Putamen (tissue), 1 donor: ENCODE data around the gene BLM.

ENCODE experiments used
- DNase-seq: peaks from one replicate; pipeline ENCODE4 v3.0.0-alpha.2; 2016; ENCODE audit warnings: low spot score

The BLM gene

DNA sequence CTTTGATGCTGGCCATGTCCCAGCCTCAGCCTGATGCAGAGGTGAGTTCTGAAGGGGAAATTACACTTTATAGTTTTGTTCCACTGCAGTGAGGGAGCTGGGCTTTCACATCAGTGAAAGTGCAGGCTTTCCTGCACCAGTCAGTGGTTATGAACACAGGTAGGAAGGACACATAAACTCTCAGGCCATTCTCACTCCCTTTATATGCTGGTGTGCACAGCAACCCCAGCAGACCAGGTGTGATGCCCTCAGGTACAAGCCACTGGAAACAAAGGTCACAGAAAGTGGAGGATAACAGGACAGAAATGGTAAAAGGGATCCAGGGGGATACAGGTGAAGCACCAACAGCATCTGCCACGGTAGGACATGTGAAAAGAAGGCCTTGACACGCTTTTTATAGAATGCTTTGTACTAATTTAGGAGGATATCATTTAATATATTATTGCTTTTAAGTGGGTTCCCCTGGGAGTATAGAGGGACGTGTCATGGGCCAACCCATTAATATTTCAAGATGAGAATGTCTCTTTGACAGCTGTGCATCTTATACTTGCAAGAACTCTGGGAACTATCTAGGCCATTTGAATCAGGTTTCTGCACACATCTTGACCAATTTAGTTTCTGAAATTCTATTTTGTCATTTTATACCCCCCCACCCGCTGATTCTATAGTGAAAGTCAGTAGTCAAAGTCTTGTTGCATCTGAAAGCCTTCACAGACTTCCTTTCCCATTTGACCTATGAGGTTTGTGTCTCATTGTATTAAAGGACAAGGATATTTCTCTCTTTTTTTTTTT is 25.0 kb upstream of the BLM start:
- no peak for DNase-seq

DNA sequence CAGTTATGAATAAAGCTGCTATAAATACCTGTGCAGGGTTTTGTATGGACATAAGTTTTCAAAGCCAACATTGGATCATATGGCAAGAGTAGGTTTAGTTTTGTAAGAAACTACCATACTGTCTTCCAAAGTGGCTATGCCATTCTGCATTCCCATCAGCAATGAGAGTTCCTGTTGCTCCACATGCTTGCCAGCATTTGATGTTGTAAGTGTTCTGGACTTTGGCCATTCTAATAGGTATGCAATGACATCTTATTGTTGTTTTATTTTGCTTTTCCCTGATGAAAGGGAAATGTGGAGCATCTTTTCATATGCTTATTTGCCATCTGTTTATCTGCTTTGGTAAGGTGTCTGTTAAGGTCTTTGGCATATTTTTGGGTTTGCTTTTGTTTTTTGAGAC is 22.2 kb upstream of the BLM start:
- DNase-seq, result no peak

DNA sequence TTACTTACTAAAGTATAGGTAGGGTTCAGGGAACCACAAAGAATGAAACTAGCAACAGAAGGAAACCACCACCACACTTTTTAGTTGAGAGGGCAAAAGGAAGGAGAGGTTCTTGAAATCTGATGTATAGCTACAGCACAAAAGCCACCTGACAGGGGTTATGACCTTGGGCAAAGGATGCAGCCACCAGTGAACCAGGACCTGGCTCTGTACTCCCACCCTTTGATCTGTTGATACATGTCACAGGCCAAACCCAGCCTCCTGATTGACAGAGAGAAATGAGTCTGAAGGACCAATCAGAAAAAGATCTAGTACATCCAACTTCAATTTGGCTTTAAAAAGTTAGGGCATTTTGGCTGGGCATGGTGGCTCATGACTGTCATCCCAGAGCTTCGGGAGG is 20.0 kb upstream of the BLM start:
- no peak for DNase-seq

DNA sequence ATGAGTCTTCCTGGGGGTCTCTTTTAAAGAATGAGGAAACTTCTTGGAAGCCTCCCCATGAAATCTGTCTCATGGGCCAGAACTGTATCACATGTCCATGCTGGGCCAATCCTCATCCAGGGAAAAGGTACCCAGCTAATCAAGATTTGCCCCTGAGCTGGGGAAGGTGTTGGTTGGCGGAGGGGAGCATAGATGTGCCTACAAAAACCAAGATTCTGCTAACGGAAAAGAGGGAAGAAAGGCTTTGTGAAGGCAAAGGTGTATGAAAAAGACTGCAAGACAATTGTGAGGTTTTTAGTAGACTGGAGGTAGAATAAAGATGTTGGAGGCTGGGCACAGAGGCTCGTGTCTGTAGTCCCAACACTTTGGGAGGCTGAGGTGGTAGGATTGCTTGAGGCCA is 18.5 kb upstream of the BLM start:
- no peak for DNase-seq

DNA sequence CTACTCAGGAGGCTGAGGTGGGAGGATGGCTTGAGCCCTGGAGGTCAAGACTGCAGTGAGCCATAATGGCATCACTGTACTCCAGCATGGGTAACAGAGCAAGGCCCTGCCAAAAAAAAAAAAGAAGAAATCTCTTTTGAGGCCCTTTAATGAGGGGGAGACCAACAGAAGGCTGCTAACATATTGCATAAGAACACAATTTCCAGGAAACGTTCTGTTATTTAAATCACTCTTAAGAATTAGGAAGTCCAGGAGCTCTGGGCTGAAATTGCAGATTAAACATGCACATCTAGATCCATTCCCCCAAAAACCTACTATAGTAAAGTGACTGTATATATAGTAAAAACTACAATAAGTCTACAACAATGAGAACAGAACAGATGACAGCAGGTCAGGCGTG is 16.1 kb upstream of the BLM start:
- DNase-seq, result no peak

DNA sequence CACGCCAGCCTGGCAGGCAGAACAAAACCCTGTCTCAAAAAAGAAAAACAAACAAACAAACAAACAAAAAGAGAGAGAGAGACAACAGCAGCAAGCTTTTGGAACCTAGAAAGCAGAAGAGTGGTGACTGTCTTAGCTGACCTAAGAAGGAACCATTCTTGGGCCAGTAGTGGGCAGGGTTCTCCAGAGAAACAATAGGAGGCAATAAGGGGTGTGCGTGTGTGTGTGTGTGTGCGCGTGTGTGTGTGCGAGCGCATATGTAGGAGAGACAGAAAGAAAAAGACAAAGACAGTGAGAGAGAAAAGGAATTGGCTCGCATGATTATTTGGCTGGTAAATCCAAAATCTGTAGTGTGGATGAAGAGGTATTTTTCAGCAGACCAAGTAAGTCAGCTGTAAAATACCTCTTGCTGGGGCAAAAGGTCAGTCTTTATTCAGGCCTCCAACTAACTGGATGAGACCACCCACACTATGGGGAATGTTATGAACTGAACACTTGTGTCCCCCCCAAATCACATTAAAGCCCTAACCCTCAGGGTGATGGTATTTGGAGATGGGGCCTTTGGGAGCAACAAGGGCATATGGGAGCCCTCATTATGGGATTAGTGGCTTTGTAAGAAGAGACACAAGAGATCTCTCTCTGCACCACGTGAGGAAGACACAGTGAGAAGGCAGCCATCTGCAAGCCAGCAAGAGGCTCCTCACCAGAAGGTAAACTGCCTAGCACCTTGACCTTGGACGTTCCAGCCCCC is 15.1 kb upstream of the BLM start:
- no peak for DNase-seq

DNA sequence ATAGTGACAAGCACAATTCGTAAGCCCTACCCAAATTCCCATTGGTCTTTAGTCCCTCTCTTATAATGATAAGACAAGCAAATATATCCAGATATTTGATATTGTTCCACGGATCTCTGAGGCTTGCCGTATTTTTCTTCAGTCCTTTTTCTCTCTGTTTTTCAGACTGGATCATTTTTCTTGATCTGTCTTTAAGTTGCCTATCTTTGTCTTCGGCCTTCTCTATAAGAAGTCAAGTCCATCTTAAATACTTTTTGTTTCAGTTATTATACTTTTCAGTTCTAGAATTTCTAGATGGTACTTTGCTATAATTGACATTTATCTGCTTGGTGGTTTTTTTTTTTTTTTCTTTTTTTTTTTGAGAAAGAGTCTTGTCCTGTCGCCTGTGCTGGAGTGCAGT is 13.7 kb upstream of the BLM start:
- DNase-seq, result no peak

DNA sequence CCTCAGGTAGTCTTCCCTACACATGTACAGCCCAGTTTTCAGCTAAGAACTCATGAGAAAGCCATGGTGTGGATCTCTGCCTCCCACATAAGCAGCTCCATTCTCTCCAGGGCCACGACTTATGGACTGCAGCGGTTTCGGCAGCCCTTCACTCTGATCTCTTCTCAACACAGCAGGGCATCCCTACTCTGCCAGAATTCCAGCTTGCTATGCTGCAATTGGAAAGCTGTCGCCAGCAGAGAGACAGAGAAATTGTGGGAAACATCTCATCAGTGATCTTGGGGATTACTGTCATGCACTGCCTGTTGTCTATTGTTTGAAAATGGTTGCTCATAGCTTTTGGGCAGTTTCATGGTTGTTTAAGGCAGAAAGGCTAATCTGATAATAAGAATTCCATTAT is 11.9 kb upstream of the BLM start:
- DNase-seq, result no peak

DNA sequence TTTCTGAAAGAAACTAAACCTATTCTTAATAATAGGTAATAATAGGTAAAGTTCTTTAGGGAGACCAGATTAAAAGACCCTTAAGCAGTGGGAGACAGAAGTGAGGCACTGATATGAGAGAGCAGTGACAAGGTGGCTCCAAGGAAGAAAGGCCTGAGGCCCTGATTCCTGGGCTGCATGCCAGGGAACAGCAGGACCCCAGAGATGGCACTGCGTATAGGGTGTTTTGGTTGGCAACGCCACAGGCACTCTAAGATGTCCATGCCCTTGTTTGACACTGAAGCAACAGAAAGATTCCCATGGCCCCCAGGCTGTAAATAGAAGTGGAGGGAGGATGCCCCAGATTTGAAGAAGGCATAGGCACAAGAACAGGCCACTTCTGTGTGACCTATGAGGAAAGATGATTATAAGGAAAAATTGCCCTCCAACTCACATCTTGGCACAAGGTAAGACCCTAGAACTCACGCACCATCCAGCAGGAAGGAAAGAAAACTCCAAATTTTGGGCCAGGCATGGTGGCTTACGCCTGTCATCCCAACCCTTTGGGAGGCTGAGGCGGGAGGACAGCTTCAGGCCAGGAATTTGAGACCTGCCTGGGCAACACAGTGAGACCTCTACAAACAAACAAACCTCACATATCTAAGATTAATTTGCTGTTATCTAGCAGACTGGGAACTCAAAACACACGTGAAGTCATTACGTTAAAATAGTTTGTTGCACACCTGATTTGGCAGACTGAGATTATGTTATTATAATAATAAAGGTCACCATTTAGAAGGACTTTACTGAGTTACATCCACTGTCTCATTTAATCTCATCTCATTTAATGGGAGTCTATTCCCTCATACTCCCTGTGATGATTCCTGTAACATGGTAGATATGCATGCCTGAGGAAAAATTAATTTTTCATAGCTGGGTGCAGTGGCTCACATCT is 10.5 kb upstream of the BLM start:
- DNase-seq, result no peak

DNA sequence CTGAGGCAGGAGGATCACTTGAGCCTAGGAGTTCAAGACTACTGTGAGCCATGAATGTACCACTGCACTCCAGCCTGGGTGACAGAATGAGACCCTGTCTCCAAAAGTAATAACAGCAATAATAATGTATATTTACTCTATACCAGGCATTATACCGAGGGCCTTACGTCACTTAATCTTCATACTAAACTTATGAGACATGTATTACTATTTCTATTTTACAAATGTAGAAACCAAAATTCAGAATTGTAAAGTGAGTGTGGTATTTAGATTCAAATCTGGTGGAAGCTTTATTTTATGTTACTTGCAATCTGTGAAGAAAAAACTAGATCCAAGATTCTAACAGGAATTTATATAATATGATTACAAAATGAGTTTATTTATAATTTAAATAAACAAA is 9.7 kb upstream of the BLM start:
- no peak for DNase-seq

DNA sequence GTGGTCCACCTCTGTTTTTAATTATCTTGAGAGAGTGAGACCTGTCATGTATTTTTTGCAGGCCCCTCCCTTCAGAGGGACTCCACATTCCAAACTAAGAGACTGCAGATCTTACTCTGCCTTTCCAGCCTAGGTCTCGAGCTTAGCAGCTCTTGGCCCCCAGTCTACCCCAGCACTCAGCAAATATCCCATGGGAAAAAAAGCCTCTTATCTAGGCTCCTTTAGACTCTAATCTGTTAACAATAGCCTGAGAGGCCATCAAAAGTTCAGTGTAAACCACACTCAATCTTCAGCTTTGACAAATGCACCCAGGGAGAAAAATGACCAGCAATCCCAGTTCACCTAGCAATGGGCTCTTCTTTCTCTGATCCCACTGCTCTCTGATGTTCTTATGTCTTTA is 8.6 kb upstream of the BLM start:
- DNase-seq, result no peak

DNA sequence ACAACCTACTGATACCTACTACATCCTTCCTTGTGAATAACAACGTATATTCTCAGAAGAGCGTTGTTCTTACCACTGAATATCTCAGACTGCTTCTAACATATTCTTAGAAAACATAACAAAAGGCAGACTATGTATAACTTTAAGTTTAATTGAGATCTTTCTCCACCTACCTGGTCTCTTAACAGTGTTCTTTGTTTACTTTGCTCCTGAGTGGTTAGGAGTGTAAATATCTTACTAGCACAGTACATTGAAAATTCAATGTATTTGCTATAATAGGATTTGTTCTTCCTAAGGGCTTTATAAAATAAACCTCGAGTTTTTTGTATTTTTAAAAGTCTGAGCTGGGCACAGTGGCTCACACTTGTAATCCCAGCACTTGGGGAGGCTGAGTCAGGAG is 7.9 kb upstream of the BLM start:
- no peak for DNase-seq

DNA sequence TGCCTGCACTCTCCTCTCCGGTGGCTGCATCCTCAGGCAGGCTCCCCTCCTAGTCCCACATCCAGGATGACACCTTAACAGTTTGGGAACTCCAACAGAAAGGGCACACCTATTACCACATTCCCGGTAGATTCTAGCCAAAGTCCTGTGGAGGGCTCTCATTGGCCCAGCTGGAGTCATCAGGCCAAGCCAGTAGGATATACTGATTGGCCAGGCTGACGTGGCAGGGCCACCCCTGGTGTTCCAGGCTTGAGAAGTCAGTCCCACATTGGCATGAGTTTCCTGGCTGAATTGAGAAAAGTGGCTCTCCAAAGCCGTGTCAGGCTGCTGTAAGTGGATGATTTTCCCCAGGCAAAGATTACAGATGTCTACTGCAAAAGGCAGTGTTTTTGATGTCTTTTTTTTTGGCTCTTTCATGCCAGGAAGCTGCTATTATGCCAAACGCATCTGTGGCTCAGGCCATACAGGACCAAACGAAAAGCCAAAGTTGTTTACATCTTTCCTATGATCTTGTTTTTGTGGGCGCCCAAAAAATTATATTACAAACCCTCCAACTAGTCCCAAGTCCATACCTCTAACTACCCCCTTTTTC is 6.6 kb upstream of the BLM start:
- no peak for DNase-seq

DNA sequence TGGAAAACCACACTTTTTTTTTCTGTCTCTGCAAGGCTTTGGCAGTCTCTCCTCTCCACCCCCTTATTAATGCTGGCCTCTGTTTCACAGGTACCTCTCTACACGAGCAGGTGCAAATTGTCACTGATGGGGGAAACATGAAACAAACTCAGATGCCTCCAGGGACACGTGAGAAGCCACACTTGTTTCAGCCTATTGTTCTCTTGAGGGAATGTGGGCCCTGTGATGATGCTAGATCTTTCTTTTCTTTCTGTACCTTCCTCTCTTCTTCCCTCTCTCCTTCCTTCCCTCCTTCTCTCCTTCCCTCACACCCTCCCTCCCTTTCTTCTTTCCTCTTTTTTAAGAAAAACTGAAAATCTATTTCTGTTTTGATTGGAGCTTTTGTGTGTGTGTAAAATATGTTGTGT is 5.7 kb upstream of the BLM start:
- no peak for DNase-seq

DNA sequence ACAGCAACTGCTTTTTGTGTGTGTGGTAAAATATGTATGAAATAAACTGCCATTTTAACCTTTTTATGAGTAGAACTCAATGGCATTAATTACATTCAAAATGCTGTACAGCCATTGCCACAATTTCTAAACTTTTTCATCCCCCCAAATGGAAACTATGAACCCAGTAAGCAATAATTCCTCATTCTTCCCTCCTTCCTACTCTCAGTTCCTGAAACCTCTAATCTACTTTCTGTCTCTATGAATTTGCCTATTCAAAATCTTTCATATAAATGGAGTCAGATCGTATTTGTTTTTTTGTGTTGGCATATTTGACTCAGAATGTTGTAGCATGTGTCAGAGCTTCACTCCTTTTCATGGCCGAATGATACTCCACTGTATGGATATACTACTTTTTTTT is 5.3 kb upstream of the BLM start:
- no peak for DNase-seq

DNA sequence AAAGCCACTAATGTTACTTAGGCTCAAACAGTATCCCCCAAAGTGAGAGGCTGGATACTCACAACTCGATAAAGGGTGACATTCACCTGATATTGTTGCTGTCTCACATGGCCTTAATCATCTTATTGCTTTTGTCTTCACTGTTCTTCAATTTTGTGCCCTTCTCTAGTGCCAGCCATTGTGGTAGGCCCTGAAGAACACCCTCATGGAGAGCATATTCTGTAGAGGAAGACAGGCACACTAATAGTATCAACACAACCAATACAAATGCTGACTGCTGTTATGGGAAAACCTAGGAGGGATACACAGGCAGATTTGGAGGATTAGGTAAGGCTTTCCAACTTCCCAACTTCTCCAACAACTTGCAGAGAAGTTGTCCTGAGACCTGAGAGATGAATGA is 4.1 kb upstream of the BLM start:
- no peak for DNase-seq

DNA sequence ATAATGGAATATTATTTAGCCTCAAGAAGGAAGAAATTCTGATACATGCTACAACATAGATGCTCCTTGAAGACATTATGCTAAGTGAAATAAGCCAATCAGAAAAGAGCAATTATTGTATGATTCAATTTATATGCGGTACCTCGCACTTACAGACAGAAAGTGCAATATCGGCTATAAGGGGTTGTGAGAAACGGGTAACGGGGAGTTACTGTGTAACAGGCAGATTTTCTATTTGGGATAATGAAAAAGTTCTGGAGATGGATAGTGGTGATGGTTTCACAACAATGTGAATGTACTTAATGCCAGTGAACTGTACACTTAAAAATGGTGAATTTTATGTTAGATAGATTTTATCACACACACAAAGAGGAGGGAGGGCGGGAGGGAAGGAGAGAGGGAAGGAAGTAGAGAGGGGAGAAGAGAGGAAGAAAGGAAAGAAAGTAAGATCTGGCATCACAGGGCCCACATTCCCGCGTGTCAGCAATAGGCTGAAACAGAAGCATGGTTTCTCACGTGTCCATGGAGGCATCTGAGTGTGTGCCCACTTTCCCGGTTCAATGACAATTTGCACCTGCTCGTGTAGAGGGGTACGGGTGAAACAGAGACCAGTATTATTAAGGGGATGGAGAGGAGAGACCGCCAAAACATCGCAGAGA is 700 bp upstream of the BLM start:
- DNase-seq, result no peak

DNA sequence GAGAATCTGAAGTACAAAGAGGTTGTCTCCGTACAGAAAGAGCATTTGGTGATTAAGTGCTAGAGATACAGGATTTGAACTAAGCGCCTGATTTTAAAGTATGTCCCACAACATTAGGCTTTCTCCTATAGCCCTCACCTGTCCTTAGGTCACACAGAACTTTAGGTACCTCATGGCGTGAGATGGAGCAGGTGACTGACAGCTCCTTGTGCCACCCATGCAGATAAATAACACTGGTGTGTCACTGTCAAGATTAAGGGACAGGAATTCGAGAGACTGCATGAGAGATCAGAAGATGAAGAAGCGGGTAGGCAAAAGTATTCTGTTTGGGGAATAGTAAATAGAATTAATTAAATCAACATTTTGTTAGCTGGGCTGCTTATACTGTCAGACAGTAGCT is 1.1 kb downstream of the BLM start:
- no peak for DNase-seq

DNA sequence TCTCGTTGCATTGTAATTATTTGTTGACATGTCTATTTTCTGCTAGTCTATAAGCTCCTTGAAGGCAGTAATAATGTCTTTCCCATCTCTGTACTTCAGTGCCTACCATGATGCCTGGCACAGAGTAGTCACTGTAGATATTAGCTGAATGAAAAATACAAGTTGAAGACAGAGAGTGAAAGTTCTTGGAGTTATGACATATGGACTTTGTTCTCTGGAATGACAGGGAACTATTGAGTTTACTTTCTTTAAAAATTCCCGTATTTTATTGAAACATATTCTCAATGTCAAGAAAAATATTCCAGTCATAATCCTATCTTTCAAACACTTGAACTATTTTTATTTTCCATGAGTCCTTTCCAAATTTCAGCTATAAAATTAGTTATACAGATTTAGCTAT is 3.0 kb downstream of the BLM start:
- no peak for DNase-seq

DNA sequence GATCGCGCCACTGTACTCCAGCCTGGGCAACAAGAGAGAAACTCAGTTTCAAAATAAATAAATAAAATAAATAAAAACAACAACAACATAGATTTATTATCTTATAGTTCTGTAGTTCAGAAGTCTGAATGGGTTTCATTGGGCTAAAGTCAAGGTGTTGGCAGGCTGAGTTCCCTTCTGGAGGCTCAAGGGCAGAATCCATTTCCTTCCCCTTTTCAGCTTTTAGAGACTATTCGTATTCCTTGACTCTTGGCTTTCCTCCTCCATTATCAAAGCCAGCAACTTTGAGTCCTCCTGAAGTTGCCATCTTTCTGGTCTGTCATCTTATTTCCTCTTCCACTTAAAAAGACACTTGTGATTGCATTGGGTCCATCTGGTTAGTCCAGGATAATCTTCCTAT is 12.1 kb downstream of the BLM start:
- DNase-seq, result no peak

DNA sequence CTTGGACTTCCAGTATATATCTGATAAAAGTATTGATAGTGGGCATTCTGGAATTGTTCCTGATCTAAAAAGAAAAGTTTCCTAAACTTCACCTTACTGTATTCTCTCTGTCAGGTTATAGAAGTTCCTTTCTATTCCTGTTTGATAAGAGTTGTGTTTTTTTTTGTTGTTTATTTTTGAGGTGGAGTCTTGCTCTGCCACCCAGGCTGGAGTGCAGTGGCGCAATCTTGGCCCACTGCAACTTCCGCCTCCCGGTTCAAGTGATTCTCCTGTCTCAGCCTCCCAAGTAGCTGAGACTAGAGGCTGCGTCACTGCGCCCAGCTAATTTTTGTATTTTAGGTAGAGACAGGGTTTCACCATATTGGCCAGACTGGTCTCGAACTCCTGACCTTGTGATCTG is 13.1 kb downstream of the BLM start:
- DNase-seq, result no peak

DNA sequence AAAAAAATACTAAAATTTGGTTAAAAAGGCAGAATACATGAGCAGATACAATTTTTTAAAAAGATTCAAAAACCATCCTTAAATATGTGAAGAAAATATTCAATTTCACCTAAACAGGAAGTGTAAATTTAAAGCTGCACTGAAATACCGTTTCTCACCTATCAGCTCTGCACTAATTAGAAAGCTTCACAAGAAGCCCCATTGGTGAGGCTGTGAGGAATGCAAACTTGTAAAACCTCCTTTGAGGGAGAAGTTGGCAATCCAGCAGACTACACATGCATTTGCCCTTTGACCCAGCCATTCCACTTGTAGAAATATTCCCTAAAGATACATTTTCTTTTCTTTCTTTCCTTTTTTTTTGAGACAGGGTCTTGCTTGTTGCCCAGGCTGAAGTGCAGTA is 18.8 kb downstream of the BLM start:
- DNase-seq, result no peak
